NCI-H187 treated with DMSO at 0.1 percent for 48 hours (cell line): ENCODE data around the gene NBPF10.
"Not testable (repeated sequence)": the region's sequence is repeated elsewhere in the genome, so short reads cannot be mapped to it uniquely, and the experiment has no call there.

Experiments used
- DNase-seq: peaks from one replicate; lab custom pipeline; 2025; lab: John Stamatoyannopoulos, UW

The NBPF10 gene, protein sequence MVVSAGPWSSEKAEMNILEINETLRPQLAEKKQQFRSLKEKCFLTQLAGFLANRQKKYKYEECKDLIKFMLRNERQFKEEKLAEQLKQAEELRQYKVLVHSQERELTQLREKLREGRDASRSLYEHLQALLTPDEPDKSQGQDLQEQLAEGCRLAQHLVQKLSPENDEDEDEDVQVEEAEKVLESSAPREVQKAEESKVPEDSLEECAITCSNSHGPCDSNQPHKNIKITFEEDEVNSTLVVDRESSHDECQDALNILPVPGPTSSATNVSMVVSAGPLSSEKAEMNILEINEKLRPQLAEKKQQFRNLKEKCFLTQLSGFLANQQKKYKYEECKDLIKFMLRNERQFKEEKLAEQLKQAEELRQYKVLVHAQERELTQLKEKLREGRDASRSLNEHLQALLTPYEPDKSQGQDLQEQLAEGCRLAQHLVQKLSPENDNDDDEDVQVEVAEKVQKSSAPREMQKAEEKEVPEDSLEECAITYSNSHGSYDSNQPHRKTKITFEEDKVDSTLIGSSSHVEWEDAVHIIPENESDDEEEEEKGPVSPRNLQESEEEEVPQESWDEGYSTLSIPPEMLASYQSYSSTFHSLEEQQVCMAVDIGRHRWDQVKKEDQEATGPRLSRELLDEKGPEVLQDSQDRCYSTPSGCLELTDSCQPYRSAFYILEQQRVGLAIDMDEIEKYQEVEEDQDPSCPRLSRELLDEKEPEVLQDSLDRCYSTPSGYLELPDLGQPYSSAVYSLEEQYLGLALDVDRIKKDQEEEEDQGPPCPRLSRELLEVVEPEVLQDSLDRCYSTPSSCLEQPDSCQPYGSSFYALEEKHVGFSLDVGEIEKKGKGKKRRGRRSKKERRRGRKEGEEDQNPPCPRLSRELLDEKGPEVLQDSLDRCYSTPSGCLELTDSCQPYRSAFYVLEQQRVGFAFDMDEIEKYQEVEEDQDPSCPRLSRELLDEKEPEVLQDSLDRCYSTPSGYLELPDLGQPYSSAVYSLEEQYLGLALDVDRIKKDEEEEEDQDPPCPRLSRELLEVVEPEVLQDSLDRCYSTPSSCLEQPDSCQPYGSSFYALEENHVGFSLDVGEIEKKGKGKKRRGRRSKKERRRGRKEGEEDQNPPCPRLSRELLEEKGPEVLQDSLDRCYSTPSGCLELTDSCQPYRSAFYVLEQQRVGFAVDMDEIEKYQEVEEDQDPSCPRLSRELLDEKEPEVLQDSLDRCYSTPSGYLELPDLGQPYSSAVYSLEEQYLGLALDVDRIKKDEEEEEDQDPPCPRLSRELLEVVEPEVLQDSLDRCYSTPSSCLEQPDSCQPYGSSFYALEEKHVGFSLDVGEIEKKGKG (N-terminal part only)

DNA sequence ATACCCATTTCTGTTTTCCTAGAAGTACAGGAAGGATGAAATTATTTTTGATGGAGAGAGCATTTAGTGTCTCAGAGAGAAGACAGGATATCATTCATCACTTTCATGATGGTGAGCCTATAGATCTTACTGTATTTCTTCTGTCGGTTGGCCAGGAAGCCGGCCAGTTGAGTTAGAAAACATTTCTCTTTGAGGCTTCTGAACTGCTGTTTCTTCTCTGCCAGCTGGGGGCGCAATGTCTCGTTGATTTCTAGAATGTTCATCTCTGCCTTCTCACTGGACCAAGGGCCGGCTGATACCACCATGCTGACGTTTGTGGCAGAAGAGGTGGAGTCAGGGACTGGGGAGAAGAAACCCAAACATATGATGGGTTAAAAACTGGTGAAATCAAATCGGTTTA, at the start of gene NBPF10:
Gene NBPF10, minus strand, starts transcription at position 340 of the 400 bp plus-strand sequence. Its CDS starts 35 bp downstream, at position 305.
- not testable (repeated sequence) for DNase-seq

DNA sequence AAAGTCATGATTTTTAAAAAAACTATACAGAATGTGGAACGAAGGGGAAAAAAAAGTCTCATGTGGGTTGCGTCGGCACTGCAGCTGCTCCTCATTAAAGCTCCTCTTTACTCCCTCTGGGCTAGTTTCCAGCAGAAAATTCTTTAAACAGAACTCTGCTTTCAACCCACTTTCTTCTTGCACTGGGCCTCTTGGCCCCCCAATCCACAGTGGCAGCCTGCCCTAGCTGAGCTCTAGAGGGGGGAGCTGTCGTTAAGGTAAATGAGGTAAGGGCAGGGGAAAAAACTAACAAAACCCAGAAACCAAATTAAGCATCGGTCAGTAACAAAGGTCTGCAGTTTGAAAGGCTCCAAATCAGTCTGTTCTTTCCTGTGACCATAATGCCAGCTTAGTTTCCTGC, 29.9 kb upstream of the NBPF10 start:
- DNase-seq: not testable (repeated sequence)

DNA sequence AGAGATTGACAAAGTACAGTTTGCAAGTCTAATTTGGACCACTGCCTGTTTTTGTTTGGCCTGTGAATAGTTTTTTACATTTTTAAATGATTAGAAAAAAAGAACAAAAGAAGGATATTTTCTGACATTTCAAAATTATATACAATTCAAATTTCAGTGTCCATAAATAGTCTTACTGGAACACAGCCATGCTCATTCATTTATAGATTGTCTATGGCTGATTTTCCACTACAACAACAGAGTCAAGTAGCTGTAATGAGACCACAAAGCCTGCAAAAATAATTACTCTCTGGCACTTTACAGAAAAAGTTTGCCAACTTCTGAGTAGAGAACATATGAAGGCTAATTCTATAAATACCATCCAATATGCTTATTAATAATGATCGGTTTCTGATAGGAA, 23.1 kb upstream of the NBPF10 start:
- DNase-seq: not testable (repeated sequence)

DNA sequence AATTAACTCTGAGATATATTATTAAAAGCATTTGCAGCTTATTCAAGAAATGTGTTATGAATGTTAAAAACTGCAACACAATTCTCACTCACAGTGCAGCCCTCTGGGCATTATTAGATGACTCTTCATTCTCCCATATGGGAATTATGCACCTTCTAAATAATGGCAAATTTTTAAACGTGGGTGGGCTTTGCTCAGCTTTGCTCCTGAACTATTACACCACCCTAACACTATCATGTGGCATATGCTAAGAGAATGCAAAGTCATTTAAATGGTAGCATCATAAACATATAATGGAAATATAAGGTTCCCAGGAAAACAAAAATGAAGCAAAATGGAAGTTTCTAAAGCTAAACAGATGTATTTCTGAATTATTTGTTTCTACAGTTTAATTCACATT, 22.7 kb upstream of the NBPF10 start:
- DNase-seq: not testable (repeated sequence)
